WTC11 (cell line): ENCODE results near the gene POLD4. TPM values are rescaled to one million over a fixed set of nuclear protein-coding genes. Genes with fewer than 3 reads are reported as not detected.

Experiments
- ATAC-seq: fragments of 200-7000 bp; cut with Tn5 transposase; 2 replicates; pipeline ENCODE4 v1.10.0; 2021; ENCODE audit warnings: mild to moderate bottlenecking, moderate library complexity
- CTCF ChIA-PET: fragments of 300-600 bp; sonication (Branson Sonifier 250); formaldehyde crosslinking; loops from one replicate; lab custom pipeline; 2021; ENCODE audit warnings: antibody characterized with exemption; lab: Charles Lee
- POLR2A ChIA-PET: fragments of 350-600 bp; sonication (Branson Sonifier 250); formaldehyde crosslinking; loops from one replicate; lab custom pipeline; 2021; ENCODE audit warnings: antibody characterized with exemption; lab: Charles Lee
- DNase-seq: peaks from one replicate; pipeline ENCODE4 v3.0.0; 2021; ENCODE audit warnings: low spot score
- H3K27ac Mint-ChIP-seq: 2 replicates; pipeline ENCODE4 v1.8.0; 2021; ENCODE audit warnings: mixed read lengths
- H3K27me3 Mint-ChIP-seq: 2 replicates; pipeline ENCODE4 v1.8.0; 2021; ENCODE audit warnings: low read depth, mild to moderate bottlenecking, moderate library complexity, mixed read lengths
- H3K36me3 Mint-ChIP-seq: 2 replicates; pipeline ENCODE4 v1.8.0; 2021; ENCODE audit warnings: mixed read lengths
- H3K4me1 Mint-ChIP-seq: 2 replicates; pipeline ENCODE4 v1.8.0; 2022; ENCODE audit warnings: mixed read lengths
- H3K4me3 Mint-ChIP-seq: 2 replicates; pipeline ENCODE4 v1.8.0; 2021; ENCODE audit warnings: mild to moderate bottlenecking, moderate library complexity, mixed read lengths
- H3K9me3 Mint-ChIP-seq: 2 replicates; pipeline ENCODE4 v1.8.0; 2021; ENCODE audit warnings: mixed read lengths
- CBFB ChIP-seq: sonication (generic); formaldehyde crosslinking; IDR thresholded peaks from 2 replicates; pipeline ENCODE4 v1.8.1; 2022; ENCODE audit warnings: mild to moderate bottlenecking, low read depth, missing genetic modification reagents
- E2F5 ChIP-seq: sonication (generic); formaldehyde crosslinking; IDR thresholded peaks from 2 replicates; pipeline ENCODE4 v1.8.1; 2022; ENCODE audit warnings: mild to moderate bottlenecking, moderate library complexity, missing genetic modification reagents
- ELF4 ChIP-seq: sonication (generic); formaldehyde crosslinking; IDR thresholded peaks from 2 replicates; pipeline ENCODE4 v1.8.1; 2022; ENCODE audit warnings: low read depth, mild to moderate bottlenecking, moderate library complexity, missing genetic modification reagents
- ESRRA ChIP-seq: sonication (generic); formaldehyde crosslinking; IDR thresholded peaks from 2 replicates; pipeline ENCODE4 v1.8.1; 2022; ENCODE audit warnings: mild to moderate bottlenecking, missing genetic modification reagents, borderline replicate concordance
- HMGA2 ChIP-seq: fragments of 250-450 bp; sonication (Bioruptor Pico); IDR thresholded peaks from 2 replicates; pipeline ENCODE4 v1.4.0; 2021; ENCODE audit warnings: mild to moderate bottlenecking, moderate library complexity
- MXD4 ChIP-seq: fragments of 250-450 bp; sonication (Bioruptor Pico); IDR thresholded peaks from 2 replicates; pipeline ENCODE4 v1.8.0; 2021; ENCODE audit warnings: mild to moderate bottlenecking, moderate library complexity, borderline replicate concordance
- MYBL2 ChIP-seq: sonication (generic); formaldehyde crosslinking; IDR thresholded peaks from 2 replicates; pipeline ENCODE4 v1.8.1; 2023; ENCODE audit warnings: mild to moderate bottlenecking, moderate library complexity, missing genetic modification reagents
- NR1H2 ChIP-seq: sonication (generic); formaldehyde crosslinking; IDR thresholded peaks from 2 replicates; pipeline ENCODE4 v1.9.0; 2021; ENCODE audit warnings: mild to moderate bottlenecking, moderate library complexity, missing genetic modification reagents
- NR3C1 ChIP-seq: sonication (generic); formaldehyde crosslinking; conservative IDR thresholded peaks from 2 replicates; pipeline ENCODE4 v1.8.1; 2023; ENCODE audit warnings: low read depth, mild to moderate bottlenecking, missing genetic modification reagents
- RORB ChIP-seq: fragments of 250-450 bp; sonication (Bioruptor Pico); IDR thresholded peaks from 2 replicates; pipeline ENCODE4 v1.9.0; 2021; ENCODE audit warnings: mild to moderate bottlenecking
- SP1 ChIP-seq: sonication (generic); formaldehyde crosslinking; conservative IDR thresholded peaks from 2 replicates; pipeline ENCODE4 v1.8.1; 2022; ENCODE audit warnings: missing genetic modification reagents
- STAT6 ChIP-seq: sonication (generic); formaldehyde crosslinking; conservative IDR thresholded peaks from 2 replicates; pipeline ENCODE4 v1.8.1; 2023; ENCODE audit warnings: mild to moderate bottlenecking, low read depth, missing genetic modification reagents, moderate library complexity
- ZNF317 ChIP-seq: sonication (generic); formaldehyde crosslinking; IDR thresholded peaks from 2 replicates; pipeline ENCODE4 v1.8.1; 2023; ENCODE audit warnings: low read depth, mild to moderate bottlenecking, moderate library complexity, missing genetic modification reagents, borderline replicate concordance
- ZNF423 ChIP-seq: fragments of 250-450 bp; sonication (Bioruptor Pico); IDR thresholded peaks from 2 replicates; pipeline ENCODE4 v2.1.2; 2022; ENCODE audit warnings: mild to moderate bottlenecking, moderate library complexity
- ZSCAN18 ChIP-seq: fragments of 250-450 bp; sonication (Bioruptor Pico); IDR thresholded peaks from 2 replicates; pipeline ENCODE4 v2.1.2; 2022; ENCODE audit warnings: mild to moderate bottlenecking, moderate library complexity
- total RNA-seq: library from RNA; stranded (reverse); gene quantifications from 3 replicates; pipeline ENCODE4 v1.2.3, GENCODE V29; 2021
- TF ChIP-seq, protein P1 (sequence below): sonication (generic); formaldehyde crosslinking; IDR thresholded peaks from 2 replicates; pipeline ENCODE4 v1.8.0; 2023; ENCODE audit warnings: mild to moderate bottlenecking, missing genetic modification reagents
- TF ChIP-seq, protein P2 (sequence below): sonication (generic); formaldehyde crosslinking; IDR thresholded peaks from 2 replicates; pipeline ENCODE4 v1.8.0; 2023; ENCODE audit warnings: missing genetic modification reagents, mild to moderate bottlenecking, borderline replicate concordance
- TF ChIP-seq, protein P3 (sequence below): sonication (generic); formaldehyde crosslinking; IDR thresholded peaks from 2 replicates; pipeline ENCODE4 v1.8.1; 2022; ENCODE audit warnings: low read depth, mild to moderate bottlenecking, moderate library complexity, missing genetic modification reagents, borderline replicate concordance
- TF ChIP-seq, protein P4 (sequence below): fragments of 250-450 bp; sonication (Bioruptor Pico); IDR thresholded peaks from 2 replicates; pipeline ENCODE4 v1.9.0; 2021; ENCODE audit warnings: mild to moderate bottlenecking

POLD4 gene
- total RNA-seq, 1 experiment from 2014 or later, result 30.3 TPM

GRCh38 chr11:67345247-67345919 lies 8.0 kb downstream of the POLD4 start (continued):
- TF ChIP-seq, protein P1, sequence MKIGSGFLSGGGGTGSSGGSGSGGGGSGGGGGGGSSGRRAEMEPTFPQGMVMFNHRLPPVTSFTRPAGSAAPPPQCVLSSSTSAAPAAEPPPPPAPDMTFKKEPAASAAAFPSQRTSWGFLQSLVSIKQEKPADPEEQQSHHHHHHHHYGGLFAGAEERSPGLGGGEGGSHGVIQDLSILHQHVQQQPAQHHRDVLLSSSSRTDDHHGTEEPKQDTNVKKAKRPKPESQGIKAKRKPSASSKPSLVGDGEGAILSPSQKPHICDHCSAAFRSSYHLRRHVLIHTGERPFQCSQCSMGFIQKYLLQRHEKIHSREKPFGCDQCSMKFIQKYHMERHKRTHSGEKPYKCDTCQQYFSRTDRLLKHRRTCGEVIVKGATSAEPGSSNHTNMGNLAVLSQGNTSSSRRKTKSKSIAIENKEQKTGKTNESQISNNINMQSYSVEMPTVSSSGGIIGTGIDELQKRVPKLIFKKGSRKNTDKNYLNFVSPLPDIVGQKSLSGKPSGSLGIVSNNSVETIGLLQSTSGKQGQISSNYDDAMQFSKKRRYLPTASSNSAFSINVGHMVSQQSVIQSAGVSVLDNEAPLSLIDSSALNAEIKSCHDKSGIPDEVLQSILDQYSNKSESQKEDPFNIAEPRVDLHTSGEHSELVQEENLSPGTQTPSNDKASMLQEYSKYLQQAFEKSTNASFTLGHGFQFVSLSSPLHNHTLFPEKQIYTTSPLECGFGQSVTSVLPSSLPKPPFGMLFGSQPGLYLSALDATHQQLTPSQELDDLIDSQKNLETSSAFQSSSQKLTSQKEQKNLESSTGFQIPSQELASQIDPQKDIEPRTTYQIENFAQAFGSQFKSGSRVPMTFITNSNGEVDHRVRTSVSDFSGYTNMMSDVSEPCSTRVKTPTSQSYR (CRISPR knock-in tag), result no peak
- TF ChIP-seq, protein P2, sequence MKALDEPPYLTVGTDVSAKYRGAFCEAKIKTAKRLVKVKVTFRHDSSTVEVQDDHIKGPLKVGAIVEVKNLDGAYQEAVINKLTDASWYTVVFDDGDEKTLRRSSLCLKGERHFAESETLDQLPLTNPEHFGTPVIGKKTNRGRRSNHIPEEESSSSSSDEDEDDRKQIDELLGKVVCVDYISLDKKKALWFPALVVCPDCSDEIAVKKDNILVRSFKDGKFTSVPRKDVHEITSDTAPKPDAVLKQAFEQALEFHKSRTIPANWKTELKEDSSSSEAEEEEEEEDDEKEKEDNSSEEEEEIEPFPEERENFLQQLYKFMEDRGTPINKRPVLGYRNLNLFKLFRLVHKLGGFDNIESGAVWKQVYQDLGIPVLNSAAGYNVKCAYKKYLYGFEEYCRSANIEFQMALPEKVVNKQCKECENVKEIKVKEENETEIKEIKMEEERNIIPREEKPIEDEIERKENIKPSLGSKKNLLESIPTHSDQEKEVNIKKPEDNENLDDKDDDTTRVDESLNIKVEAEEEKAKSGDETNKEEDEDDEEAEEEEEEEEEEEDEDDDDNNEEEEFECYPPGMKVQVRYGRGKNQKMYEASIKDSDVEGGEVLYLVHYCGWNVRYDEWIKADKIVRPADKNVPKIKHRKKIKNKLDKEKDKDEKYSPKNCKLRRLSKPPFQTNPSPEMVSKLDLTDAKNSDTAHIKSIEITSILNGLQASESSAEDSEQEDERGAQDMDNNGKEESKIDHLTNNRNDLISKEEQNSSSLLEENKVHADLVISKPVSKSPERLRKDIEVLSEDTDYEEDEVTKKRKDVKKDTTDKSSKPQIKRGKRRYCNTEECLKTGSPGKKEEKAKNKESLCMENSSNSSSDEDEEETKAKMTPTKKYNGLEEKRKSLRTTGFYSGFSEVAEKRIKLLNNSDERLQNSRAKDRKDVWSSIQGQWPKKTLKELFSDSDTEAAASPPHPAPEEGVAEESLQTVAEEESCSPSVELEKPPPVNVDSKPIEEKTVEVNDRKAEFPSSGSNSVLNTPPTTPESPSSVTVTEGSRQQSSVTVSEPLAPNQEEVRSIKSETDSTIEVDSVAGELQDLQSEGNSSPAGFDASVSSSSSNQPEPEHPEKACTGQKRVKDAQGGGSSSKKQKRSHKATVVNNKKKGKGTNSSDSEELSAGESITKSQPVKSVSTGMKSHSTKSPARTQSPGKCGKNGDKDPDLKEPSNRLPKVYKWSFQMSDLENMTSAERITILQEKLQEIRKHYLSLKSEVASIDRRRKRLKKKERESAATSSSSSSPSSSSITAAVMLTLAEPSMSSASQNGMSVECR (CRISPR knock-in tag), result no peak
- TF ChIP-seq SP1 (CRISPR knock-in tag) (no peak), ZNF423 (CRISPR knock-in tag) (no peak), ESRRA (CRISPR knock-in tag) (no peak), HMGA2 (CRISPR knock-in tag) (no peak), MYBL2 (CRISPR knock-in tag) (no peak)
- TF ChIP-seq, protein P3, sequence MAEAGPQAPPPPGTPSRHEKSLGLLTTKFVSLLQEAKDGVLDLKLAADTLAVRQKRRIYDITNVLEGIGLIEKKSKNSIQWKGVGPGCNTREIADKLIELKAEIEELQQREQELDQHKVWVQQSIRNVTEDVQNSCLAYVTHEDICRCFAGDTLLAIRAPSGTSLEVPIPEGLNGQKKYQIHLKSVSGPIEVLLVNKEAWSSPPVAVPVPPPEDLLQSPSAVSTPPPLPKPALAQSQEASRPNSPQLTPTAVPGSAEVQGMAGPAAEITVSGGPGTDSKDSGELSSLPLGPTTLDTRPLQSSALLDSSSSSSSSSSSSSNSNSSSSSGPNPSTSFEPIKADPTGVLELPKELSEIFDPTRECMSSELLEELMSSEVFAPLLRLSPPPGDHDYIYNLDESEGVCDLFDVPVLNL, result no peak

- ATAC-seq (no peak), DNase-seq (no peak)
- POLR2A ChIA-PET, result no interaction called here
- no peak for TF ChIP-seq ELF4 (CRISPR knock-in tag)
- H3K9me3 Mint-ChIP-seq, result no peaks in the 10 kb centered on the region
- H3K27ac Mint-ChIP-seq, result no peak overlapping the region
- H3K4me3 Mint-ChIP-seq, result no peak overlapping the region
- H3K27me3 Mint-ChIP-seq, result peaks cover 10% of the 10 kb centered on the region
- no peaks in the 10 kb centered on the region for H3K36me3 Mint-ChIP-seq
- CTCF ChIA-PET, result interaction anchor here (1.0 to 6.6 kb wide), 7 partner anchors 9 to 45 kb away, joined by 3 to 61 read pairs (median 10); partner anchors contain the start of gene POLD4
- peaks cover 6% of the 10 kb centered on the region for H3K4me1 Mint-ChIP-seq
Observed at GRCh38 chr11:67344264-67344663, 9.1 kb downstream of the POLD4 start.

GRCh38 chr11:67337257-67337656 lies 16.1 kb downstream of the POLD4 start:
- peaks cover 6% of the 10 kb centered on the region for H3K27me3 Mint-ChIP-seq
- ATAC-seq, result no peak
- H3K4me3 Mint-ChIP-seq, result no peak overlapping the region
- no peak overlapping the region for H3K27ac Mint-ChIP-seq
- ChIA-PET CTCF (interaction anchor here (1.2 to 1.7 kb wide), 2 partner anchors 8 to 20 kb away, joined by 5 to 6 read pairs; no protein-coding TSS in a partner anchor), POLR2A (no interaction called here)
- no peak for DNase-seq
- H3K4me1 Mint-ChIP-seq, result no peaks in the 10 kb centered on the region
- H3K9me3 Mint-ChIP-seq, result peaks cover 6% of the 10 kb centered on the region; the same call in 1 of the 2 replicates
- H3K36me3 Mint-ChIP-seq, result no peaks in the 10 kb centered on the region
- TF ChIP-seq CBFB (CRISPR knock-in tag), result no peak
- no peak for TF ChIP-seq NR1H2 (CRISPR knock-in tag)
- no peak for TF ChIP-seq ZNF317 (CRISPR knock-in tag)
- no peak for TF ChIP-seq STAT6
- TF ChIP-seq ZSCAN18 (CRISPR knock-in tag), result no peak
- TF ChIP-seq MXD4 (CRISPR knock-in tag), result no peak
- TF ChIP-seq, protein P4, sequence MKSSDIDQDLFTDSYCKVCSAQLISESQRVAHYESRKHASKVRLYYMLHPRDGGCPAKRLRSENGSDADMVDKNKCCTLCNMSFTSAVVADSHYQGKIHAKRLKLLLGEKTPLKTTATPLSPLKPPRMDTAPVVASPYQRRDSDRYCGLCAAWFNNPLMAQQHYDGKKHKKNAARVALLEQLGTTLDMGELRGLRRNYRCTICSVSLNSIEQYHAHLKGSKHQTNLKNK (CRISPR knock-in tag), result no peak
- no peak for TF ChIP-seq NR3C1 (CRISPR knock-in tag)
- TF ChIP-seq E2F5 (CRISPR knock-in tag), result no peak
- TF ChIP-seq RORB (CRISPR knock-in tag), result no peak
